Caki2 (cell line): ENCODE data around the gene ZNF746. TPM values are rescaled to one million over a fixed set of nuclear protein-coding genes. Genes with fewer than 3 reads are reported as not detected.

Experiments
- DNase-seq: peaks from one replicate; pipeline ENCODE4 v3.0.0-alpha.2; 2015; ENCODE audit warnings: low read depth
- in situ Hi-C: cut with HindIII; loops from 2 replicates; pipeline ENCODE4 v1.10.0; 2016; ENCODE audit warnings: low sequenced_read_pairs, low pct_unique_long_range_greater_than_20kb, mixed read lengths
- total RNA-seq: library from RNA; depleted of rRNA; stranded (reverse); fragments of >200 nt; shearing (Covaris generic); gene quantifications from 2 replicates; pipeline ENCODE4 v1.2.3, GENCODE V29; 2014; ENCODE audit warnings: low replicate concordance; rRNA removed

Gene ZNF746
- total RNA-seq, 1 experiment from 2014 or later = 41.4 TPM

DNA sequence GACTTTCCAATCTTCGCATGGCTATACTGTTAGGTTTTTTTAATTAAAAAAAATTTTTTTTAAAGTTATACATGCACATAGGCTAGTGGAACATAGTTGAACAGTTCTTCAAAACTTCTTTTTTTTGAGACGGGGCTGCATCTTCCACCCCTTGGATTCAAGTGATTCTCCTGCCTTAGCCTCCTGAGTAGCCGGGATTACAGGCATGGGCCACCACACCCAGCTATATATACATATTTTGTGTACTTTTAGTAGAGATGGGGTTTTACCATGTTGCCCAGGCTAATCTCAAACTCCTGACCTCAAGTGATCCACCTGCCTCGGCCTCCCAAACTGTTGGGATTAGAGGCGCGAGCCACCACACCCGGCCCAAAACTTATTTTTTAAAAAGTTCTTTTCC is 54.1 kb downstream of the ZNF746 start:
- DNase-seq = no peak
- in situ Hi-C loops = no loop called here

DNA sequence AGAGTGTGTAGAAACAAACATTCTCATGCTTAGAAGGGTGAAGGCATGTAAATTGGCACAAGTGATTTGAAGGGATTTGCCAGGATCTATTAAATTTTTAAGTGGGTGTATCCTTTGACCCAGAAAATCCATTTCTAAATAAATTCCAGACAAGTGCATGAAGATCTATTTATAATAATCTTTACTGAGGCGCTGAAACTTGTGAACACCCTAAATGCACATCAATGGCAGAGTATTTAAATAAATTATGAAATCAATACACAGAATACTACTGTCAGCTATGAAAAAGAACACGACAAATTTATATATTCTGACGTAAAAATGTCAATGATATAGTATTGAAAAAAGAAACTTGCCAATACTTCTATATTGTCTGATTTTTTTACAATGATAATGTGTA is 54.7 kb downstream of the ZNF746 start:
- in situ Hi-C loops = no loop called here
- no peak for DNase-seq

GRCh38 chr7:149440222-149440621 is 57.4 kb downstream of the ZNF746 start:
- no peak for DNase-seq
- in situ Hi-C loops = no loop called here

- DNase-seq = no peak
- in situ Hi-C loops = no loop called here
These were observed 61.3 kb downstream of the ZNF746 start for GRCh38 chr7:149436358-149436757.

DNA sequence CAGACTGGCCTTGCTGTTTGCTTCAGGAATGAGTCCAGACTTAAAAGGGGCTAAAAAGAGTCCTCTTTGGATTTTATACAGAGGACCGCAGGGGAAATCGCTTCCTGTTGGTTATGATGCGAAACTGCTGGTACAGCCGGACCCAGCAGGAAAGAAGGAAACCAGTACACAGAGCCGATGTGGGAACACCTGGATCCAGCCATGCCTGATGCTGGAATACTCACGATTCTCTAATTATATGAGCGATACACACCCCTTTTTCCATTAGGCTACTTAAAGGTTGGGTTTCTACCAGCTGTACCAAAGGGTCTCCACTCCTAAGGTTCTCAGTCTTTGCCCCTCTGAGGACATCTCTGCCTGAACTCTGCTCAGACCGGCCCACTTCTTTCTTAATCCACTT is 64.5 kb downstream of the ZNF746 start:
- in situ Hi-C loops = no loop called here
- no peak for DNase-seq

GRCh38 chr7:149432121-149432691 is 65.4 kb downstream of the ZNF746 start:
- in situ Hi-C loops = no loop called here
- DNase-seq = no peak

DNA sequence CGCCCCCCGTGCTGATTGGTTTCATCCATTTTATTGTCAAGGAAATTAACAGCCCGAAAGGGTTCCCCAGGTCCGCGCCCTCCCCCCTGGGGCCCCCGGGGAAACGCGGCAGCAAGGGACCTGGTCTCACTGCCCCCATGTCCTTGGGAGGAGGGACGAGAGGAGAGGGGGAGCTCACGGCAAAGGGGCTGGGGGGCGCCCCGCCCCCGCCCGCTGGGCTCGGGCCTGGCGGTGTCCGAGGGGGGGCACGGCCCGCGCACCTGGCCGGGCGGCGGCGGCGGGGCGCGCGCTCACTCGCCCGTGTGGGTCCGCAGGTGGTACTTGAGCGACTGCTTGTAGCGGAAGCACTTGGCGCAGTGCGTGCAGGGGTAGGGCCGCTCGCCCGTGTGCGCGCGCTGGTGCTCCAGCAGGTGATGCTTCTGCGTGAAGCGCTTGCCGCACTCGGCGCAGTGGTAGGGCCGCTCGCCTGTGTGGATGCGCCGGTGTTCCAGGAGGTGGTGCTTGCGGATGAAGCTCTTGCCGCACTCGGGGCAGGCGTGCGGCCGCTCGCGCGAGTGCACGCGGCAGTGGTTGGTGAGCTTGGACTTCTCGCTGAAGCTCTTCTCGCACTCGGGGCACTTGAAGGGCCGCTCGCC is 66.0 kb downstream of the ZNF746 start:
- DNase-seq = no peak
- in situ Hi-C loops = no loop called here

DNA sequence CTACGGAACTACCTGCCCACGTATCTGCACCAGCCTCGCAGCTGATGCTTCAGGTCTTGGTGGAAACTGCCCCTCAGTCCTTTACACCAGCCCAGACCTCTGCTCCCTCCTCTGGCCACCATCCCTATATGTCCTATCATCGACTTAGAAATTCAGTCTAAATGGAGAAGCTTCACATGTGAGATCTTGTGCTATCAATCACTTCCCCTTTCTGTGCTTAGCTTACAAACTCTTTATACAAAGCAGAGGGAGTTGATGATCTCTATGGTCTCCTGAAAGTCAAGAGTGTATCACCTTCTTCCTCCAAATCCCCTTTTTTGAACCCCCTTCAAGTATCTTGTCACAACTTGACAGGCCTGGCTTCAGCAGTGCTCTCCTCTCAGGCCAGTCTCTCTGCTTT is 67.4 kb downstream of the ZNF746 start:
- in situ Hi-C loops = no loop called here
- no peak for DNase-seq

DNA sequence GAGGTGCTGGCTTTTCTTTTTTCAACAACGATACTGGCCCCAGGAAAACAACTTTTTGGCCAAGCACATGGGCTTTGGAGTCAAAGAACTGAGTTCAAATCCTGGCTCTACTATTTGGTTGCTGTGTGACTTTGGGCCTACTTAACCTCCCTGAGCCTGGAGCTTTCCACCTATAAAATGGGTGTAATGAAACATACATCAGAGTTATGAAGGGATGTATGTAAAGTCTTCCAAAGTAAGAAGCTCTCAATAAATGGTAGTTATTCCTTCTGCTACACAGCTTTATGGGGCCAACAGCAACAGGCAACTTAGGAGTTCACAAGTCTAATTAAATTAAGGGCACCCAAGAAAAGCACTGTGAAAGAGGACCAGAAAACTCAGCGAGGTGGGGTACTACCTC is 69.7 kb downstream of the ZNF746 start:
- in situ Hi-C loops = no loop called here

DNA sequence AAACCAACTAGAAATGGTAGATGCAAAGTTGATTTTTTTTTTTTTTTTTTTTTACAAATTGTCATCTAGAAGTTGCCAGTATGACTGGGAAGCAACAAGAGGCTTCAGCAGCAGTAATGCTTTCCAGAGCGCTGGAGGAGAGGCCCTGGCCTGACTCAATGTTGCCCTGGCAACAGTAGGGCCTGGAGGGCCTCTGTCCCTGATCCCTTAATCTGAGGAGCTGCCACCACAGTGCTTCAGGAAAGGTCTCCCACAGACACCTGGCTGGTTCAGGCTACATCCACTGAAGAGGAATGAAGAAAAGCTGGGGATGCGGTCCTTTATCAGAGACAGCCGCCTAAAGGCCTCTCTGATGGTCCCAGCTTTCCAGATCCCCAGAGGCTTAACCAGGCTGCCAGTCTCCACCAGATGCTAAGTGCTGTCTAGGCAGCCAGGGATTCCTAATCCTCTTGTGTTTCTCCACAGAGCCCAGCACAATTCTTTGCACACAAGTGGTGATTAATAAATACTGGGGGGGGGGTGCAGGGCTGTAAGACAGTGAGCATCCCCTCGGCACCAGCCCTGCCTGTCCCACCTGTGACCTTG is 70.4 kb downstream of the ZNF746 start:
- no peak for DNase-seq
- in situ Hi-C loops = no loop called here

More for the DNA sequence above, 69.7 kb downstream of the ZNF746 start:
- no peak for DNase-seq

GRCh38 chr7:149423449-149424110 is 74.0 kb downstream of the ZNF746 start:
- no peak for DNase-seq
- in situ Hi-C loops = no loop called here

DNA sequence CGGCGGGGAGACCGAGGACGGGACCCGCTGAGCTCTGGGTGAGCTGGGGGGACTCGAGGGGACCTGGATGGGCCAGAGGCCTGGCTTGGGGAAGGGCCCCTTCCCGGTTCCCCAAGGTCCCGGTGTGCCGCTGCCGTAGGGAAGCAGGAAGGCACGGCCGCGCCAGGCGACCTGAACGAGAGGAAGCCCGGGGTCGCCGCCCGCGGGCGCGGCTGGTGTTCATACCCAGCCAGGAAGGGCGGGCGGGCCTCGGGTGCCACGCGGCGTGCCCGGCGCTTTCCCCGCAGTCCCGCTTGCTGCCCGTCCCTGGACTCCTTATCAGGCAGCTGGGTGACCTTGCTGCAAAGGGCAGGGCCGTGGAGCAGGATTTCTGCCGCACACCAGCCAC is 74.7 kb downstream of the ZNF746 start:
- in situ Hi-C loops = no loop called here
- no peak for DNase-seq

Other genes with a start within 250 kb of the ZNF746 start
- 2.3 and 5.2 TPM in 2 replicates for gene ZNF783, start 235.6 kb downstream of the ZNF746 start, total RNA-seq
- gene ZNF777, start 36.7 kb downstream of the ZNF746 start, total RNA-seq = 12.3 and 19.6 TPM in 2 replicates